A673 (cell line): ENCODE data around the gene WLS.

Experiments
- CTCF ChIP-seq: fragments of 300-800, 200-600 bp; sonication (generic); conservative IDR thresholded peaks from 2 replicates; pipeline ENCODE4 v1.5.1; 2017; ENCODE audit warnings: low read depth, mild to moderate bottlenecking, antibody characterized with exemption, low read length, moderate library complexity, mixed read lengths
- EZH2 ChIP-seq: fragments of 200-600 bp; sonication (generic); IDR thresholded peaks from 2 replicates; pipeline ENCODE4 v1.6.1; 2017; ENCODE audit warnings: borderline replicate concordance, low read depth, mild to moderate bottlenecking, mixed read lengths, antibody characterized with exemption, low read length; ENCODE audit not compliant: poor library complexity, severe bottlenecking

GRCh38 chr1:68217618-68218017 is 14.7 kb downstream of the WLS start:
- no peak for TF ChIP-seq CTCF
- TF ChIP-seq EZH2, result no peak
